GM18502 (cell line): Measurements from ENCODE around the gene SIRT5.

Source experiments
- ATAC-seq: cut with Tn5 transposase; IDR thresholded peaks from one replicate; pipeline ENCODE4 v1.9.1; 2021; ENCODE audit warnings: mild to moderate bottlenecking; ENCODE audit not compliant: unreplicated experiment, poor library complexity

Gene SIRT5

GRCh38 chr6:13581700-13582229 is 7.4 kb downstream of the SIRT5 start:
- ATAC-seq, result no peak

GRCh38 chr6:13586603-13587542 is 12.5 kb downstream of the SIRT5 start:
- ATAC-seq, result no peak

- ATAC-seq, result no peak
These were observed 15.4 kb downstream of the SIRT5 start for GRCh38 chr6:13589801-13590200.

GRCh38 chr6:13590574-13591153 is 16.3 kb downstream of the SIRT5 start:
- ATAC-seq, result no peak

- ATAC-seq, result no peak
These were observed 17.0 kb downstream of the SIRT5 start for GRCh38 chr6:13591205-13591921.

GRCh38 chr6:13593103-13593502 is 18.7 kb downstream of the SIRT5 start:
- ATAC-seq, result no peak

GRCh38 chr6:13593720-13594119 is 19.3 kb downstream of the SIRT5 start:
- no peak for ATAC-seq

- ATAC-seq, result no peak
These were observed 22.7 kb downstream of the SIRT5 start for GRCh38 chr6:13597073-13597472.

- ATAC-seq, result no peak
These were observed 25.6 kb downstream of the SIRT5 start for GRCh38 chr6:13600036-13600435.

GRCh38 chr6:13604135-13604534 is 29.7 kb downstream of the SIRT5 start:
- ATAC-seq, result no peak

GRCh38 chr6:13604546-13605416 is 30.4 kb downstream of the SIRT5 start:
- no peak for ATAC-seq

GRCh38 chr6:13605634-13606033 is 31.2 kb downstream of the SIRT5 start:
- ATAC-seq, result no peak

- ATAC-seq, result no peak
These were observed 37.3 kb downstream of the SIRT5 start for GRCh38 chr6:13611715-13612114.

GRCh38 chr6:13613029-13613594 is 38.7 kb downstream of the SIRT5 start:
- no peak for ATAC-seq

GRCh38 chr6:13614126-13614925 is 39.9 kb downstream of the SIRT5 start:
- peak; percentile 16 for ATAC-seq

- ATAC-seq, result peak; percentile 90
These were observed 40.8 kb downstream of the SIRT5 start, which contains the start of gene NOL7 for GRCh38 chr6:13614926-13615791. TSS of gene NOL7 (plus strand) at chr6:13615335. CDS start at chr6:13615359, 24 bp downstream.

- peak; percentile 26 for ATAC-seq
These were observed 41.4 kb downstream of the SIRT5 start for GRCh38 chr6:13615792-13616120.

- no peak for ATAC-seq
These were observed 42.7 kb downstream of the SIRT5 start for GRCh38 chr6:13617066-13617465.
